ENCODE data around the gene FAM53B. TPM values are rescaled to one million over a fixed set of nuclear protein-coding genes. Genes with fewer than 3 reads are reported as not detected.
A peak's percentile ranks its signal among the peaks of the same experiment; 100 is the strongest.

Gene FAM53B
- total RNA-seq, 2 donors from 2014 or later, result 19.3 to 22.6 TPM

- Mint-ChIP-seq H3K9me3 (no peaks in the 10 kb centered on the region), H3K27ac (peak overlapping the region; percentile 46), H3K4me1 (peaks cover 19% of the 10 kb centered on the region), H3K36me3 (ENCODE audit: low read depth) (no peaks in the 10 kb centered on the region), H3K27me3 (ENCODE audit: insufficient read depth) (no peaks in the 10 kb centered on the region), H3K4me3 (no peak overlapping the region)
- TF ChIP-seq CTCF (conservative IDR thresholded peaks at IDR 0.05), result no peak
- H3K9ac ChIP-seq (ENCODE audit: extremely low read depth, low read length, poor library complexity, severe bottlenecking), result no peak overlapping the region
- WGBS, 2 experiments (ENCODE audit: insufficient coverage in 1 of 2, insufficient read length in 1 of 2), result 88 to 91% methylated on average over 9 to 12 of the region's 12 CpGs
- DNase-seq, result no peak
- H3K4me1 ChIP-seq (ENCODE audit: control insufficient read depth, insufficient read depth, low read length), result peaks cover 13% of the 10 kb centered on the region
- H3K9me3 ChIP-seq (ENCODE audit: control insufficient read depth, low read length), result no peaks in the 10 kb centered on the region
- H3K27me3 ChIP-seq (ENCODE audit: control insufficient read depth, insufficient read depth, low read length, poor library complexity, severe bottlenecking), result no peaks in the 10 kb centered on the region
- H3K36me3 ChIP-seq (ENCODE audit: control insufficient read depth, insufficient read depth, low read length), result no peaks in the 10 kb centered on the region
- no peak overlapping the region for H3K4me3 ChIP-seq (ENCODE audit: low read length)
- H3K27ac ChIP-seq (ENCODE audit: low read depth, low read length), result no peak overlapping the region
These were observed 116.1 kb downstream of the FAM53B start for GRCh38 chr10:124627866-124628675.

- no peak for DNase-seq
- Histone ChIP-seq H3K4me1 (ENCODE audit: control insufficient read depth, insufficient read depth, low read length) (peaks cover 13% of the 10 kb centered on the region), H3K4me3 (ENCODE audit: low read length) (no peak overlapping the region), H3K27ac (ENCODE audit: low read depth, low read length) (no peak overlapping the region), H3K9ac (ENCODE audit: extremely low read depth, low read length, poor library complexity, severe bottlenecking) (no peak overlapping the region), H3K27me3 (ENCODE audit: control insufficient read depth, insufficient read depth, low read length, poor library complexity, severe bottlenecking) (no peaks in the 10 kb centered on the region), H3K36me3 (ENCODE audit: control insufficient read depth, insufficient read depth, low read length) (no peaks in the 10 kb centered on the region), H3K9me3 (ENCODE audit: control insufficient read depth, low read length) (no peaks in the 10 kb centered on the region)
- peaks cover 21% of the 10 kb centered on the region for H3K4me1 Mint-ChIP-seq
- H3K27me3 Mint-ChIP-seq (ENCODE audit: insufficient read depth), result no peaks in the 10 kb centered on the region
- WGBS, 2 experiments (ENCODE audit: insufficient coverage in 1 of 2, insufficient read length in 1 of 2), result 70 to 85% methylated on average over 8 to 13 of the region's 13 CpGs
- peak overlapping the region; percentile 80 for H3K27ac Mint-ChIP-seq
- no peak for TF ChIP-seq CTCF (conservative IDR thresholded peaks at IDR 0.05)
- H3K36me3 Mint-ChIP-seq (ENCODE audit: low read depth), result no peaks in the 10 kb centered on the region
- H3K4me3 Mint-ChIP-seq, result no peak overlapping the region
- H3K9me3 Mint-ChIP-seq, result no peaks in the 10 kb centered on the region
These were observed 117.3 kb downstream of the FAM53B start for GRCh38 chr10:124626759-124627380.

GRCh38 chr10:124625831-124626238 is 118.3 kb downstream of the FAM53B start:
- peaks cover 21% of the 10 kb centered on the region for H3K4me1 Mint-ChIP-seq
- H3K9me3 Mint-ChIP-seq, result no peaks in the 10 kb centered on the region
- no peaks in the 10 kb centered on the region for H3K27me3 Mint-ChIP-seq (ENCODE audit: insufficient read depth)
- DNase-seq, result no peak
- Histone ChIP-seq H3K4me3 (ENCODE audit: low read length) (no peak overlapping the region), H3K9me3 (ENCODE audit: control insufficient read depth, low read length) (no peaks in the 10 kb centered on the region), H3K9ac (ENCODE audit: extremely low read depth, low read length, poor library complexity, severe bottlenecking) (no peak overlapping the region), H3K4me1 (ENCODE audit: control insufficient read depth, insufficient read depth, low read length) (peaks cover 13% of the 10 kb centered on the region), H3K27ac (ENCODE audit: low read depth, low read length) (no peak overlapping the region), H3K36me3 (ENCODE audit: control insufficient read depth, insufficient read depth, low read length) (no peaks in the 10 kb centered on the region), H3K27me3 (ENCODE audit: control insufficient read depth, insufficient read depth, low read length, poor library complexity, severe bottlenecking) (no peaks in the 10 kb centered on the region)
- H3K27ac Mint-ChIP-seq, result no peak overlapping the region
- H3K4me3 Mint-ChIP-seq, result no peak overlapping the region
- 93 to 99% methylated on average over 23 of the region's 23 CpGs for WGBS, 2 experiments (ENCODE audit: insufficient coverage in 1 of 2, insufficient read length in 1 of 2)
- H3K36me3 Mint-ChIP-seq (ENCODE audit: low read depth), result no peaks in the 10 kb centered on the region
- TF ChIP-seq CTCF (conservative IDR thresholded peaks at IDR 0.05), result no peak
